ENCODE measurements around the gene FADS2. TPM values are rescaled to one million over a fixed set of nuclear protein-coding genes. Genes with fewer than 3 reads are reported as not detected.

The FADS2 gene
- total and polyA plus RNA-seq, 9 of the 15 experiments (the other 6 are each of a cell fraction or from before 2014, with no cell fraction given), result 2.9 to 42.8 (median 16.2) TPM

- H3K27me3 ChIP-seq (ENCODE audit: control insufficient read depth in 2 of 2, insufficient read depth in 2 of 2, low read length in 2 of 2), result no peaks in the 10 kb centered on the region
- peaks cover 84% of the 10 kb centered on the region for H3K79me2 ChIP-seq (ENCODE audit: control insufficient read depth, insufficient read depth, low read length)
- peak overlapping the region in 1 of 2 experiments; percentile 75; a peak in 2 of 4 replicates for H3K9ac ChIP-seq (ENCODE audit: insufficient read depth in 1 of 2, low read depth in 2 of 2, low read length in 2 of 2)
- peaks cover 19 to 68% of the 10 kb centered on the region in 2 experiments for H3K4me1 ChIP-seq (replicated peaks in 1 of 2; ENCODE audit: control insufficient read depth in 2 of 2, insufficient read depth in 2 of 2, low read length in 2 of 2)
- FAIRE-seq (no peak), DNase-seq (ENCODE audit: extremely low read depth in 1 of 4, low spot score in 3 of 4) (no peak), ATAC-seq (no peak)
- H3K9me3 ChIP-seq (replicated peaks; ENCODE audit: control insufficient read depth, insufficient read depth, low read depth, low read length), result no peaks in the 10 kb centered on the region
- intact Hi-C loops (cut with micrococcal nuclease), result no loop called here
- 89% methylated on average over 16 of the region's 17 CpGs for WGBS (ENCODE audit: insufficient coverage, low coverage, missing lambda C conversion rate)
- ChIA-PET CTCF (ENCODE audit: low intra/inter-chr PET ratio) (no interaction called here), POLR2A (interaction anchor here (0.7 to 1.0 kb wide), 2 partner anchors 8 to 104 kb away, joined by 3 to 4 read pairs; no protein-coding TSS in a partner anchor)
- H3K27ac ChIP-seq (ENCODE audit: extremely low read depth, low read depth, low read length), result no peak overlapping the region
- H3K36me3 ChIP-seq (ENCODE audit: control insufficient read depth, insufficient read depth, low read length), result peaks cover 31% of the 10 kb centered on the region; the same call in 2 of the 3 replicates
- in situ Hi-C loops (cut with MboI), result no loop called here
- H3K4me2 ChIP-seq (ENCODE audit: insufficient read depth, low read length), result no peak overlapping the region
- H4K20me1 ChIP-seq (replicated peaks; ENCODE audit: control insufficient read depth, insufficient read depth, low read length), result peaks cover 29% of the 10 kb centered on the region; the same call in 1 of the 2 replicates
- no TSS peak for BruUV-seq (replicated peaks)
- peaks cover 12% of the 10 kb centered on the region for H3K9me1 ChIP-seq (ENCODE audit: control insufficient read depth, insufficient read depth, low read length)
- H3K4me3 ChIP-seq, result no peak overlapping the region
- H2AFZ ChIP-seq (ENCODE audit: low read depth, low read length), result no peak overlapping the region
- TF ChIP-seq ZC3H11A (IDR thresholded peaks at IDR 0.05; ENCODE audit: low read depth, low read length) (no peak), ZBTB40 (IDR thresholded peaks at IDR 0.05) (no peak), ZBTB40 (CRISPR knock-in tag; IDR thresholded peaks at IDR 0.05) (no peak), ZNF436 (CRISPR knock-in tag; IDR thresholded peaks at IDR 0.05) (no peak), RAD21 (CRISPR knock-in tag; conservative IDR thresholded peaks at IDR 0.05 in 1 of 2, IDR thresholded peaks at IDR 0.05 in 1 of 2) (no peak), SP1 (CRISPR knock-in tag; IDR thresholded peaks at IDR 0.05) (no peak), POLR2AphosphoS5 (IDR thresholded peaks at IDR 0.05; ENCODE audit: control insufficient read depth, insufficient read depth, low read depth, low read length) (no peak), ETS1 (conservative IDR thresholded peaks at IDR 0.05; ENCODE audit: control insufficient read depth, low read depth, low read length) (no peak), KAT8 (IDR thresholded peaks at IDR 0.05; ENCODE audit: low read depth) (no peak), PHF8 (IDR thresholded peaks at IDR 0.05; ENCODE audit: borderline replicate concordance, low read length) (no peak), ZC3H8 (IDR thresholded peaks at IDR 0.05) (no peak), ZKSCAN1 (IDR thresholded peaks at IDR 0.05; ENCODE audit: low read depth, low read length) (no peak)
Observed at GRCh38 chr11:61911701-61912529, 83.8 kb downstream of the FADS2 start.
